Liver (tissue), 3 donors: ENCODE measurements around the gene ZNF488.

Experiments
- FOXA2 ChIP-seq: IDR thresholded peaks from 2 replicates; pipeline ENCODE4 v1.6.1; 2016; ENCODE audit warnings: antibody characterized with exemption
- GABPA ChIP-seq, 2 donors: IDR thresholded peaks in 1 of 2; conservative IDR thresholded peaks in 1 of 2; 2 replicates each; pipeline ENCODE4 v1.6.1; 2016; ENCODE audit warnings: antibody characterized with exemption in 2 of 2, mild to moderate bottlenecking in 1 of 2, moderate library complexity in 1 of 2
- HNF4G ChIP-seq: IDR thresholded peaks from 2 replicates; pipeline ENCODE4 v1.6.1; 2016; ENCODE audit warnings: antibody characterized with exemption
- NR2F2 ChIP-seq: IDR thresholded peaks from 2 replicates; pipeline ENCODE4 v1.6.1; 2016; ENCODE audit warnings: antibody characterized with exemption
- RAD21 ChIP-seq, 2 donors: IDR thresholded peaks; 2 replicates each; pipeline ENCODE4 v1.6.1; 2016; ENCODE audit warnings: antibody characterized with exemption in 2 of 2, mild to moderate bottlenecking in 2 of 2
- SP1 ChIP-seq: IDR thresholded peaks from 2 replicates; pipeline ENCODE4 v1.6.1; 2018; ENCODE audit warnings: antibody characterized with exemption, mild to moderate bottlenecking
- TAF1 ChIP-seq: conservative IDR thresholded peaks from 2 replicates; pipeline ENCODE4 v1.6.1; 2016; ENCODE audit warnings: antibody characterized with exemption, mild to moderate bottlenecking
- YY1 ChIP-seq: IDR thresholded peaks from 2 replicates; pipeline ENCODE4 v1.6.1; 2016; ENCODE audit warnings: antibody characterized with exemption, mild to moderate bottlenecking
- TF ChIP-seq, protein P1 (sequence below): fragments of 150-350 bp; IDR thresholded peaks from 2 replicates; pipeline ENCODE4 v1.5.1; 2017; ENCODE audit warnings: improper control_type of control experiment, low read depth, low read length; ENCODE audit not compliant: missing input control
- TF ChIP-seq, protein P2 (sequence below): IDR thresholded peaks from 2 replicates; pipeline ENCODE4 v1.6.1; 2016; ENCODE audit warnings: antibody characterized with exemption
- TF ChIP-seq, protein P3 (sequence below): IDR thresholded peaks from 2 replicates; pipeline ENCODE4 v1.6.1; 2016; ENCODE audit warnings: antibody characterized with exemption, mild to moderate bottlenecking
- donor health status: healthy.
- donor health status: healthy.

DNA sequence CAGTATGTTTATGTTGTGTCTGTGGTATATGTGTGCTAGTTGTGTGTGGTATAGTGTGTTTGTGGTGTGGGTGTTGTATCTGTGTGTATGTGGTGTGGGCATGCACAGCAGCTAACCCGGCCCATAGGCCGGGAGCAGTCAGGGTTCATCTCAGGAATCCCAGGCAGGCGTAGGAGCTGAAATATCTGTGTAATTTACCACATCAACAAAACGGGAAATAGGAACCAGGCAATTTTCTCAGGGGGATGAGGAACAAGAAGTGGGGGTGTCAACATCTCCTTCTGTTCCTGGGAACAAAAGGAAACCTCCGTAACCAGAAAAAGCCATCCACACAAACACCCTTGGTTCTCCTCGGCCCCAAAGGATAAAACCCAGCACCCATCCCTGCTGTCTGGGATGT is 24.5 kb upstream of the ZNF488 start:
- TF ChIP-seq, protein P1, sequence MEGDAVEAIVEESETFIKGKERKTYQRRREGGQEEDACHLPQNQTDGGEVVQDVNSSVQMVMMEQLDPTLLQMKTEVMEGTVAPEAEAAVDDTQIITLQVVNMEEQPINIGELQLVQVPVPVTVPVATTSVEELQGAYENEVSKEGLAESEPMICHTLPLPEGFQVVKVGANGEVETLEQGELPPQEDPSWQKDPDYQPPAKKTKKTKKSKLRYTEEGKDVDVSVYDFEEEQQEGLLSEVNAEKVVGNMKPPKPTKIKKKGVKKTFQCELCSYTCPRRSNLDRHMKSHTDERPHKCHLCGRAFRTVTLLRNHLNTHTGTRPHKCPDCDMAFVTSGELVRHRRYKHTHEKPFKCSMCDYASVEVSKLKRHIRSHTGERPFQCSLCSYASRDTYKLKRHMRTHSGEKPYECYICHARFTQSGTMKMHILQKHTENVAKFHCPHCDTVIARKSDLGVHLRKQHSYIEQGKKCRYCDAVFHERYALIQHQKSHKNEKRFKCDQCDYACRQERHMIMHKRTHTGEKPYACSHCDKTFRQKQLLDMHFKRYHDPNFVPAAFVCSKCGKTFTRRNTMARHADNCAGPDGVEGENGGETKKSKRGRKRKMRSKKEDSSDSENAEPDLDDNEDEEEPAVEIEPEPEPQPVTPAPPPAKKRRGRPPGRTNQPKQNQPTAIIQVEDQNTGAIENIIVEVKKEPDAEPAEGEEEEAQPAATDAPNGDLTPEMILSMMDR, result no peak
- no peak for TF ChIP-seq GABPA (IDR thresholded peaks at IDR 0.05 in 1 of 2, conservative IDR thresholded peaks at IDR 0.05 in 1 of 2)
- TF ChIP-seq TAF1, result no peak
- TF ChIP-seq HNF4G, result no peak
- TF ChIP-seq FOXA2, result no peak
- TF ChIP-seq, protein P2, sequence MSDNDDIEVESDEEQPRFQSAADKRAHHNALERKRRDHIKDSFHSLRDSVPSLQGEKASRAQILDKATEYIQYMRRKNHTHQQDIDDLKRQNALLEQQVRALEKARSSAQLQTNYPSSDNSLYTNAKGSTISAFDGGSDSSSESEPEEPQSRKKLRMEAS, result no peak
- no peak for TF ChIP-seq YY1
- TF ChIP-seq, protein P3, sequence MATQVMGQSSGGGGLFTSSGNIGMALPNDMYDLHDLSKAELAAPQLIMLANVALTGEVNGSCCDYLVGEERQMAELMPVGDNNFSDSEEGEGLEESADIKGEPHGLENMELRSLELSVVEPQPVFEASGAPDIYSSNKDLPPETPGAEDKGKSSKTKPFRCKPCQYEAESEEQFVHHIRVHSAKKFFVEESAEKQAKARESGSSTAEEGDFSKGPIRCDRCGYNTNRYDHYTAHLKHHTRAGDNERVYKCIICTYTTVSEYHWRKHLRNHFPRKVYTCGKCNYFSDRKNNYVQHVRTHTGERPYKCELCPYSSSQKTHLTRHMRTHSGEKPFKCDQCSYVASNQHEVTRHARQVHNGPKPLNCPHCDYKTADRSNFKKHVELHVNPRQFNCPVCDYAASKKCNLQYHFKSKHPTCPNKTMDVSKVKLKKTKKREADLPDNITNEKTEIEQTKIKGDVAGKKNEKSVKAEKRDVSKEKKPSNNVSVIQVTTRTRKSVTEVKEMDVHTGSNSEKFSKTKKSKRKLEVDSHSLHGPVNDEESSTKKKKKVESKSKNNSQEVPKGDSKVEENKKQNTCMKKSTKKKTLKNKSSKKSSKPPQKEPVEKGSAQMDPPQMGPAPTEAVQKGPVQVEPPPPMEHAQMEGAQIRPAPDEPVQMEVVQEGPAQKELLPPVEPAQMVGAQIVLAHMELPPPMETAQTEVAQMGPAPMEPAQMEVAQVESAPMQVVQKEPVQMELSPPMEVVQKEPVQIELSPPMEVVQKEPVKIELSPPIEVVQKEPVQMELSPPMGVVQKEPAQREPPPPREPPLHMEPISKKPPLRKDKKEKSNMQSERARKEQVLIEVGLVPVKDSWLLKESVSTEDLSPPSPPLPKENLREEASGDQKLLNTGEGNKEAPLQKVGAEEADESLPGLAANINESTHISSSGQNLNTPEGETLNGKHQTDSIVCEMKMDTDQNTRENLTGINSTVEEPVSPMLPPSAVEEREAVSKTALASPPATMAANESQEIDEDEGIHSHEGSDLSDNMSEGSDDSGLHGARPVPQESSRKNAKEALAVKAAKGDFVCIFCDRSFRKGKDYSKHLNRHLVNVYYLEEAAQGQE, result no peak
- no peak for TF ChIP-seq SP1
- TF ChIP-seq RAD21 (IDR thresholded peaks at IDR 0.05), result no peak
- TF ChIP-seq NR2F2, result no peak
